GM21619 (cell line): ENCODE data around the gene APOO.

Experiments
- ATAC-seq: cut with Tn5 transposase; IDR thresholded peaks from one replicate; pipeline ENCODE4 v1.9.1; 2021; ENCODE audit not compliant: unreplicated experiment

Gene APOO

DNA sequence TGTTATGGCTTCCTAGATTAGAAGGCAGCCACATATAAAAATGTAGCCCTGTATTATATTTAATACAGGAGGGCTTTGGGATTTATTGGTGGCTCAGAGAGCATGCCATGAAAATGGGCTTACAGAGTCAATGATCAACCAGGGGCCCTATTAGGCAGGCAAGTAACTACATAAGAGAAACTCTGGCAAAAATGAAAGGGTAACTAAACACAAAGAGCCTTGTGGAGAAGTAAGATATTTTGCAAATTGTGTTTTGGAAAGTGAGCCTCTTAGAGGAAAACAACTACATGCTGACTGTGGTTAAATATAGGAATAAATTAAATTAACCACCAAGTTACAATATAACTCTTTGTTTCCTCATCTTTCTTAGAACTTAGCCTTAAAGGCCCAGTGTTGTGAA lies 119.2 kb downstream of the APOO start:
- ATAC-seq: peak; percentile 57

DNA sequence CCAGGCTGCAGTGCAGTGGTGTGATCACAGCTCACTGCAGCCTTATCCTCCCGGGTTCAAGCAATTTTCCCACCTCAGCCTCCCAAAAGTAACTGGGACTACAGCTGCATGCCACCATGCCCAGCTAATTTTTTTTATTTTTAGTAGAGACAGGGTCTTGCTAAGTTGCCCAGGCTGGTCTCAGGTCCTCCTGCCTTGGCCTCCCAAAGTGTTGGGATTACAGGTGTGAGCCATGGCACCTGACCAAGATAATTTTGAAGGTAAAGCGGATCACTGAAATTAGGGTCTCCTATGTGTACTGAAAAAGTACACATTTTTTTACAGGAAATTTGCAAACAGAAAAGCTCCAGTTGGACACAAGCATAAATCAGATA lies 120.0 kb downstream of the APOO start:
- ATAC-seq: no peak

DNA sequence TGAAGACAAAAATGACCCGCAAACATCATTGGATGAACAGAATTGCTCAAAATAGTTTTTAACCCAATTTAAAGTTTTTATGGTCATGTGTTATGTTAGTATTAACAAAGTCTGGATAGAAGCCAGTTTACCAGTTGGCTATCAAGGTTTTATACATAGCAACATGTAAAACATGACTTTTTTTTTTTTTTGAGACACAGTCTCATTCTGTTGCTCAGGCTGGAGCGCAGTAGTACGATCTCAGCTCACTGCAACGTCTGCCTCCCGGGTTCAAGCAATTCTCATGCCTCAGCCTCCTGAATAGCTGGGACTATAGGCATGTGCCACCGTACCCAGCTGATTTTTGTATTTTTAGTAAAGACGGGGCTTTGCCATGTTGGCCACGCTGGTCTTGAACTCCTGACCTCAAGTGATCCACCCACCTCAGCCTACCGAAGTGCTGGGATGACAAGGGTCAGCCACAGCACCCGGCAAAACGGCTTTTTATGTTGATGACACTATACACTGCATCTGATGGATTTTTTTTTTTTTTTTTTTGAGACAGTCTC lies 121.4 kb downstream of the APOO start:
- no peak for ATAC-seq

DNA sequence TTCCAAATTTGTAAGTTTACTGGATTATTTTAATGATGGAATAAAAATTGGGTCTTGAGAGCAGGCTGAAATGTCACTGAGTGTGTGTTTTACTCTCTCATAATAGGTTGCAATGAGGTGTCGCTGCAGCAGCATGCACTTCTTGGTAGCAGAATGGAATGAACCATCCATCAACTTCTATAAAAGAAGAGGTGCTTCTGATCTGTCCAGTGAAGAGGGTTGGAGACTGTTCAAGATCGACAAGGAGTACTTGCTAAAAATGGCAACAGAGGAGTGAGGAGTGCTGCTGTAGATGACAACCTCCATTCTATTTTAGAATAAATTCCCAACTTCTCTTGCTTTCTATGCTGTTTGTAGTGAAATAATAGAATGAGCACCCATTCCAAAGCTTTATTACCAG lies 122.2 kb downstream of the APOO start:
- ATAC-seq: no peak

DNA sequence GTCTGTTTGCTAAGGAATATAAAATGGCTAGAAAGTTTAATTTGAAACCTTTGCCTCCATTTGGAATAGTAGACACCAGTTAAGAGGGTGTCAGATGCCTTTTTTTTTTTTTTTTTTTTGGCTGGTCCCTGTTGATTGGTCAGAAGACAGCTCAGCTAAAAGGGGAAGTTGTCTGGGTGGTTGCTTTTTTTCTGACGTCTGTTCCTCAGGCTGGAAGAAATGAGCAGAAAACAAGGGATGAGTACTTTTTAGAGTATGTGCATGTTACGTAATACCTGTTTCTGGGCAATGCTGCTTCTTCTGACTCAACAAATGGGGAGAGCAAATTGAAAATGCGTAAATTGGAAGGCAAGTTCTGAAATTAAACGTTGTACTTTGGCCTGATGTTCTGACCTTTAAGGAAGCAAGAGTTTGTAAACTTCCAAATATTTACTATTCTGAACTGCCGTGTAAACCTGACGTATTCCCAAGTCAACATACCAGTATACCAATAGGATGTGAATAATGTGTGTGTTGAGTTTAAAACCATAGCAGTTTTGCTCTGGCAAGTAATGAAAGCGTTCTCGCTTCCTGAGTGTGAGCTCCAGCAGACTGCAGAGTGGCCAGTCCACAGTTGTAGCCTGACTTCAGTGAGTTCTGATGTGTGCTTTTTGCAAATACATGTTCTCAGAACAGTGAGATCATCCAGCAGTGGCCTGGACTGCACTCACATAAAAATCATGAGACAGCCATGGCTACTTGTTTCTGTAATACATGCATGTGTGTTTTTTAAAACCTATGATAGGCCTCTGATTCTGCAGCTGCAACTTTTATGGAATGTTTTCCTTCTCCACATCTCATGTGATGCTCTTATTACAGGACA lies 123.0 kb downstream of the APOO start:
- ATAC-seq: no peak

DNA sequence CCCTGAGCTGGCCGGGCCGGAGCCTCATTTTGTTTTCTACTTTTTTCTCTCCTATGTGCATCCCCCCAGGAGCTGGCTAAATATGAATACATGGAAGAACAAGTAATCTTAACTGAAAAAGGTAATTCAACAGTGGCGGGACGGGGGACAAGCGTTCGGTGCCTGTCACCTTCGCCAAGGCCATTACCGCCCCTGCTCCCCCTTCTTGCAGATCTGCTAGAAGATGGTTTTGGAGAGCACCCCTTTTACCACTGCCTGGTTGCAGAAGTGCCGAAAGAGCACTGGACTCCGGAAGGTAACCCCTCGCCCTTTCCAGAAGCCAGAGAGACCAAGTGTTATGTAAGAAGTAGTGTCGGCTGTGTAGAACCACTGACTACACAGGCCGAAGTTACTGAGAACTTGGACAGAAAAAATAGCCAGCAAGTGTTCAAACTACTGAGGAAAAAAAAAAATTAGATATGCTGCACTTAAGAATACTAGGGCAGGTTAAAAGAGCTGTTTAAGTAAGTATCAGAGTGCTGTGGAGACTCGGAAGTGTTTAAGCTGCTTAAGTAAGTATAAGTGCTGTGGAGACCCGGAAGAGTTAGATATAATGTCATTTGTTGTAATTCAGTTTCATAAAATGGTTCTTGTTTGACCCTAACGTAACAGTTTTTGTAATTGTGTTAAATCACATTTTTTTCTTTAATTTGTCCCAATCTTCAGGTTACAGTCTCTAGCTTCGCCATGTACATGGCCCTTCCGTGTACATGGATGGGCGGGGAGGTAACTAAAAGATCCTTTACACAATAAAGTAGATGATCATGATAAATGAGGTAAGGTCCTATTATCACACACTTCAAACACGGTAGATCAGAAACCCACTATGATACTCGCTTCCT lies 123.9 kb downstream of the APOO start:
- no peak for ATAC-seq
